ENCODE results near the gene RPS6KA3.

DNA sequence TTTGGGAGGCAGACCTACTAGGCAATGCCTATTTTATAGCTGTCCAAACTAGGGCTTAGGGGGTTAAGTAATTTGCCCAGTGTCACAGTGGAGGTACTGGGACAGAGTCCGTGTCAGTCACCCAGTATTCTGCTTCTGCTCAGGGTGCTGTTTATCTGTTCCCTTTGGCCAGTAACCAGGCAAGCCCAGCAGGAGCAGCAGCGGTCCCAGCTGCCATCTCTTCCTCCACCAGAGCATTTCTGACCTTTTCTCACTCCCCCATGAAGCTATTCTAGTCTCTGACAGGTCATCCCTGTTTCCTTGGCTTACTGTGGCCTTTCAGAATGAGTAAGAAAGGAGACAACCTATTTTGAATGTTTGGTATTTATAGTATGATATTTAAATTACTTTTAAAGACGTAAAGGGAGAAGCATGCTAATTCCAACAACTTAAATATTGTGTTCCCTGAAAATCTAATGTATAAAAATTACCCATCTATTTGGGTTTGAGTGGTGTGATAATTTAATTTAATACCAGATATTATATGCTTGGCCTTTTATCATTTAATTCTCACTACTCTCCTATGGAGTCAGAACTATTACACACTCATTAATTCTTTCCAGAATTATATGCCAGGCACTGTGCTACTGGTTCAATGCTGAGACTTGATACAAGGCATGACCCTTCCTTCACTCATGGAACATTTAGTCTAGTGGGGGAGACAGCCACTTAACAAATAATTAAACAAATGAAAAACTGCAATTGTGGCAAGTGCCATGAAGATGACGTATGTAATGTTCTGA, 60.6 kb downstream of the RPS6KA3 start:
- TF ChIP-seq, protein P1, sequence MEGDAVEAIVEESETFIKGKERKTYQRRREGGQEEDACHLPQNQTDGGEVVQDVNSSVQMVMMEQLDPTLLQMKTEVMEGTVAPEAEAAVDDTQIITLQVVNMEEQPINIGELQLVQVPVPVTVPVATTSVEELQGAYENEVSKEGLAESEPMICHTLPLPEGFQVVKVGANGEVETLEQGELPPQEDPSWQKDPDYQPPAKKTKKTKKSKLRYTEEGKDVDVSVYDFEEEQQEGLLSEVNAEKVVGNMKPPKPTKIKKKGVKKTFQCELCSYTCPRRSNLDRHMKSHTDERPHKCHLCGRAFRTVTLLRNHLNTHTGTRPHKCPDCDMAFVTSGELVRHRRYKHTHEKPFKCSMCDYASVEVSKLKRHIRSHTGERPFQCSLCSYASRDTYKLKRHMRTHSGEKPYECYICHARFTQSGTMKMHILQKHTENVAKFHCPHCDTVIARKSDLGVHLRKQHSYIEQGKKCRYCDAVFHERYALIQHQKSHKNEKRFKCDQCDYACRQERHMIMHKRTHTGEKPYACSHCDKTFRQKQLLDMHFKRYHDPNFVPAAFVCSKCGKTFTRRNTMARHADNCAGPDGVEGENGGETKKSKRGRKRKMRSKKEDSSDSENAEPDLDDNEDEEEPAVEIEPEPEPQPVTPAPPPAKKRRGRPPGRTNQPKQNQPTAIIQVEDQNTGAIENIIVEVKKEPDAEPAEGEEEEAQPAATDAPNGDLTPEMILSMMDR (IDR thresholded peaks at IDR 0.05): no peak
- no peak for TF ChIP-seq POLR2A (IDR thresholded peaks at IDR 0.05)

Measured in Peyer's patch (tissue), 4 donors.